PC-9 (cell line): ENCODE data around the gene FGD4.

Experiments
- EZH2 ChIP-seq: fragments of 200-600 bp; sonication (generic); IDR thresholded peaks from 2 replicates; pipeline ENCODE4 v1.8.0; 2017; ENCODE audit warnings: antibody characterized with exemption, low read depth
- TF ChIP-seq, protein P1 (sequence below): fragments of 200-600 bp; sonication (generic); conservative IDR thresholded peaks from 2 replicates; pipeline ENCODE4 v1.6.1; 2017; ENCODE audit warnings: mixed run types, antibody characterized with exemption, mild to moderate bottlenecking, moderate library complexity

DNA sequence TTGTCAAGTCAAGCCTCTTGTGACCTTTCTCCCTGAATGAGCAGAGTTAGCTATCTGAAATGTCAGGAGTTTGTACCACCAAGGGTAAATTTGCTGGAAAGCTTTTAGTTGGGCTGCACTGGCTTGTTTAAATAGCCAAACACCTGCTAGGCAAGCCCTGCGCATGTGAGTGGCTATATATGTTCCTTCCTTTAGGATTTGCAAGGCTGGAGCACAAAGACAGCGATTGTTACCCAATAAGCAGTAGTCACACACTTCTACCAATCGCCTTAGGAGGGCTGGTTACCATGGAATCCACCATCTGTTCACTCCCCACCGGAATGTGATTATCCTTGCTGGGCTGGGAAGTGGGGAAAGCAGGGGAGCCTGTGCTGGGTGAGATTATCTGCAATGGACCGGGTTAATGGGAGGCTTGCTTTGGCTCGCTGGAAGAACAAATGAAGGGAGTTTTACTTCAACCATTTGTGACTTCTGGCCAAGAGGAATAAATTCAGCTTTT, 102.5 kb downstream of the FGD4 start:
- TF ChIP-seq, protein P1, sequence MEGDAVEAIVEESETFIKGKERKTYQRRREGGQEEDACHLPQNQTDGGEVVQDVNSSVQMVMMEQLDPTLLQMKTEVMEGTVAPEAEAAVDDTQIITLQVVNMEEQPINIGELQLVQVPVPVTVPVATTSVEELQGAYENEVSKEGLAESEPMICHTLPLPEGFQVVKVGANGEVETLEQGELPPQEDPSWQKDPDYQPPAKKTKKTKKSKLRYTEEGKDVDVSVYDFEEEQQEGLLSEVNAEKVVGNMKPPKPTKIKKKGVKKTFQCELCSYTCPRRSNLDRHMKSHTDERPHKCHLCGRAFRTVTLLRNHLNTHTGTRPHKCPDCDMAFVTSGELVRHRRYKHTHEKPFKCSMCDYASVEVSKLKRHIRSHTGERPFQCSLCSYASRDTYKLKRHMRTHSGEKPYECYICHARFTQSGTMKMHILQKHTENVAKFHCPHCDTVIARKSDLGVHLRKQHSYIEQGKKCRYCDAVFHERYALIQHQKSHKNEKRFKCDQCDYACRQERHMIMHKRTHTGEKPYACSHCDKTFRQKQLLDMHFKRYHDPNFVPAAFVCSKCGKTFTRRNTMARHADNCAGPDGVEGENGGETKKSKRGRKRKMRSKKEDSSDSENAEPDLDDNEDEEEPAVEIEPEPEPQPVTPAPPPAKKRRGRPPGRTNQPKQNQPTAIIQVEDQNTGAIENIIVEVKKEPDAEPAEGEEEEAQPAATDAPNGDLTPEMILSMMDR, result no peak
- TF ChIP-seq EZH2, result no peak
